ENCODE results near the gene IL1B.

The IL1B gene

GRCh38 chr2:112794841-112795240 lies 41.7 kb downstream of the IL1B start:
- Histone ChIP-seq H3K9ac (ENCODE audit: low read length) (no peak overlapping the region), H3K9me3 (ENCODE audit: control insufficient read depth, low read depth, low read length) (no peaks in the 10 kb centered on the region), H3K4me1 (ENCODE audit: control insufficient read depth, low read depth, low read length) (peaks cover 3% of the 10 kb centered on the region), H3K27ac (ENCODE audit: low read length) (no peak overlapping the region), H3K27me3 (ENCODE audit: control insufficient read depth, insufficient read depth, low read length) (no peaks in the 10 kb centered on the region), H3K4me3 (ENCODE audit: low read length) (no peak overlapping the region), H3K36me3 (ENCODE audit: control insufficient read depth, low read depth, low read length) (no peaks in the 10 kb centered on the region)

GRCh38 chr2:112794131-112794733 lies 42.3 kb downstream of the IL1B start:
- no peaks in the 10 kb centered on the region for H3K36me3 ChIP-seq (ENCODE audit: control insufficient read depth, low read depth, low read length)
- no peaks in the 10 kb centered on the region for H3K9me3 ChIP-seq (ENCODE audit: control insufficient read depth, low read depth, low read length)
- H3K4me1 ChIP-seq (ENCODE audit: control insufficient read depth, low read depth, low read length) = peaks cover 3% of the 10 kb centered on the region
- no peak overlapping the region for H3K9ac ChIP-seq (ENCODE audit: low read length)
- no peak overlapping the region for H3K4me3 ChIP-seq (ENCODE audit: low read length)
- H3K27ac ChIP-seq (ENCODE audit: low read length) = no peak overlapping the region
- H3K27me3 ChIP-seq (ENCODE audit: control insufficient read depth, insufficient read depth, low read length) = no peaks in the 10 kb centered on the region

GRCh38 chr2:112793449-112793978 lies 43.1 kb downstream of the IL1B start:
- Histone ChIP-seq H3K9me3 (ENCODE audit: control insufficient read depth, low read depth, low read length) (no peaks in the 10 kb centered on the region), H3K4me3 (ENCODE audit: low read length) (no peak overlapping the region), H3K27ac (ENCODE audit: low read length) (no peak overlapping the region), H3K9ac (ENCODE audit: low read length) (no peak overlapping the region), H3K4me1 (ENCODE audit: control insufficient read depth, low read depth, low read length) (peaks cover 3% of the 10 kb centered on the region), H3K36me3 (ENCODE audit: control insufficient read depth, low read depth, low read length) (no peaks in the 10 kb centered on the region), H3K27me3 (ENCODE audit: control insufficient read depth, insufficient read depth, low read length) (no peaks in the 10 kb centered on the region)

GRCh38 chr2:112792419-112792818 lies 44.2 kb downstream of the IL1B start:
- Histone ChIP-seq H3K4me3 (ENCODE audit: low read length) (no peak overlapping the region), H3K27ac (ENCODE audit: low read length) (no peak overlapping the region), H3K9ac (ENCODE audit: low read length) (no peak overlapping the region), H3K4me1 (ENCODE audit: control insufficient read depth, low read depth, low read length) (peaks cover 3% of the 10 kb centered on the region), H3K9me3 (ENCODE audit: control insufficient read depth, low read depth, low read length) (no peaks in the 10 kb centered on the region), H3K36me3 (ENCODE audit: control insufficient read depth, low read depth, low read length) (no peaks in the 10 kb centered on the region), H3K27me3 (ENCODE audit: control insufficient read depth, insufficient read depth, low read length) (no peaks in the 10 kb centered on the region)

- H3K9ac ChIP-seq (ENCODE audit: low read length) = no peak overlapping the region
- H3K4me3 ChIP-seq (ENCODE audit: low read length) = no peak overlapping the region
- no peak overlapping the region for H3K27ac ChIP-seq (ENCODE audit: low read length)
- H3K36me3 ChIP-seq (ENCODE audit: control insufficient read depth, low read depth, low read length) = no peaks in the 10 kb centered on the region
- no peaks in the 10 kb centered on the region for H3K9me3 ChIP-seq (ENCODE audit: control insufficient read depth, low read depth, low read length)
- no peaks in the 10 kb centered on the region for H3K27me3 ChIP-seq (ENCODE audit: control insufficient read depth, insufficient read depth, low read length)
- peaks cover 3% of the 10 kb centered on the region for H3K4me1 ChIP-seq (ENCODE audit: control insufficient read depth, low read depth, low read length)
Observed at GRCh38 chr2:112791693-112792230, 44.8 kb downstream of the IL1B start.

- no peaks in the 10 kb centered on the region for H3K27me3 ChIP-seq (ENCODE audit: control insufficient read depth, insufficient read depth, low read length)
- H3K4me3 ChIP-seq (ENCODE audit: low read length) = no peak overlapping the region
- no peak overlapping the region for H3K9ac ChIP-seq (ENCODE audit: low read length)
- peaks cover 3% of the 10 kb centered on the region for H3K4me1 ChIP-seq (ENCODE audit: control insufficient read depth, low read depth, low read length)
- no peaks in the 10 kb centered on the region for H3K9me3 ChIP-seq (ENCODE audit: control insufficient read depth, low read depth, low read length)
- H3K36me3 ChIP-seq (ENCODE audit: control insufficient read depth, low read depth, low read length) = no peaks in the 10 kb centered on the region
- no peak overlapping the region for H3K27ac ChIP-seq (ENCODE audit: low read length)
Observed at GRCh38 chr2:112791019-112791418, 45.6 kb downstream of the IL1B start.

GRCh38 chr2:112790305-112790704 lies 46.3 kb downstream of the IL1B start:
- Histone ChIP-seq H3K9me3 (ENCODE audit: control insufficient read depth, low read depth, low read length) (no peaks in the 10 kb centered on the region), H3K36me3 (ENCODE audit: control insufficient read depth, low read depth, low read length) (no peaks in the 10 kb centered on the region), H3K4me1 (ENCODE audit: control insufficient read depth, low read depth, low read length) (peaks cover 9% of the 10 kb centered on the region), H3K27me3 (ENCODE audit: control insufficient read depth, insufficient read depth, low read length) (no peaks in the 10 kb centered on the region), H3K27ac (ENCODE audit: low read length) (no peak overlapping the region), H3K9ac (ENCODE audit: low read length) (no peak overlapping the region), H3K4me3 (ENCODE audit: low read length) (no peak overlapping the region)

- Histone ChIP-seq H3K4me1 (ENCODE audit: control insufficient read depth, low read depth, low read length) (peaks cover 19% of the 10 kb centered on the region), H3K4me3 (ENCODE audit: low read length) (no peak overlapping the region), H3K36me3 (ENCODE audit: control insufficient read depth, low read depth, low read length) (no peaks in the 10 kb centered on the region), H3K27me3 (ENCODE audit: control insufficient read depth, insufficient read depth, low read length) (no peaks in the 10 kb centered on the region), H3K9ac (ENCODE audit: low read length) (no peak overlapping the region), H3K27ac (ENCODE audit: low read length) (no peak overlapping the region), H3K9me3 (ENCODE audit: control insufficient read depth, low read depth, low read length) (no peaks in the 10 kb centered on the region)
Observed at GRCh38 chr2:112789186-112789585, 47.4 kb downstream of the IL1B start.

GRCh38 chr2:112788653-112789052 lies 47.9 kb downstream of the IL1B start:
- Histone ChIP-seq H3K4me3 (ENCODE audit: low read length) (no peak overlapping the region), H3K9ac (ENCODE audit: low read length) (no peak overlapping the region), H3K9me3 (ENCODE audit: control insufficient read depth, low read depth, low read length) (no peaks in the 10 kb centered on the region), H3K27ac (ENCODE audit: low read length) (no peak overlapping the region), H3K36me3 (ENCODE audit: control insufficient read depth, low read depth, low read length) (no peaks in the 10 kb centered on the region), H3K27me3 (ENCODE audit: control insufficient read depth, insufficient read depth, low read length) (no peaks in the 10 kb centered on the region), H3K4me1 (ENCODE audit: control insufficient read depth, low read depth, low read length) (peaks cover 24% of the 10 kb centered on the region)

GRCh38 chr2:112787729-112788393 lies 48.7 kb downstream of the IL1B start:
- Histone ChIP-seq H3K27me3 (ENCODE audit: control insufficient read depth, insufficient read depth, low read length) (no peaks in the 10 kb centered on the region), H3K27ac (ENCODE audit: low read length) (no peak overlapping the region), H3K4me1 (ENCODE audit: control insufficient read depth, low read depth, low read length) (peaks cover 29% of the 10 kb centered on the region), H3K9ac (ENCODE audit: low read length) (no peak overlapping the region), H3K4me3 (ENCODE audit: low read length) (no peak overlapping the region), H3K9me3 (ENCODE audit: control insufficient read depth, low read depth, low read length) (no peaks in the 10 kb centered on the region), H3K36me3 (ENCODE audit: control insufficient read depth, low read depth, low read length) (no peaks in the 10 kb centered on the region)

GRCh38 chr2:112787294-112787693 lies 49.3 kb downstream of the IL1B start:
- H3K4me3 ChIP-seq (ENCODE audit: low read length) = no peak overlapping the region
- no peaks in the 10 kb centered on the region for H3K9me3 ChIP-seq (ENCODE audit: control insufficient read depth, low read depth, low read length)
- peaks cover 29% of the 10 kb centered on the region for H3K4me1 ChIP-seq (ENCODE audit: control insufficient read depth, low read depth, low read length)
- no peaks in the 10 kb centered on the region for H3K36me3 ChIP-seq (ENCODE audit: control insufficient read depth, low read depth, low read length)
- no peak overlapping the region for H3K9ac ChIP-seq (ENCODE audit: low read length)
- no peak overlapping the region for H3K27ac ChIP-seq (ENCODE audit: low read length)
- H3K27me3 ChIP-seq (ENCODE audit: control insufficient read depth, insufficient read depth, low read length) = no peaks in the 10 kb centered on the region
